Neural progenitor cell (in vitro differentiated cells): ENCODE results near the gene WWC1.

Experiments
- CTCF ChIP-seq: fragments of 200-600 bp; sonication (generic); IDR thresholded peaks from 2 replicates; pipeline ENCODE4 v1.5.1; 2017; ENCODE audit warnings: antibody characterized with exemption, mild to moderate bottlenecking
- EZH2phosphoT487 ChIP-seq: fragments of 200-600 bp; sonication (generic); IDR thresholded peaks from 2 replicates; pipeline ENCODE4 v1.6.1; 2017; ENCODE audit warnings: antibody characterized with exemption

- no peak for TF ChIP-seq CTCF
- TF ChIP-seq EZH2phosphoT487 = no peak
Measured at GRCh38 chr5:168372356-168372946, 81.0 kb downstream of the WWC1 start.
